CD4-positive, alpha-beta T cell treated with Interleukin-17A for 1 hour (primary cell): ENCODE data around the gene OR5AK2.
"Not testable (repeated sequence)": the region's sequence is repeated elsewhere in the genome, so short reads cannot be mapped to it uniquely, and the experiment has no call there.

Source experiments
- DNase-seq: peaks from one replicate; pipeline ENCODE4 v3.0.0-alpha.2; 2020

OR5AK2 gene

GRCh38 chr11:56988614-56989013 is at the start of gene OR5AK2:
TSS of gene OR5AK2 (plus strand) at chr11:56988914. CDS start at chr11:56988914, 0 bp downstream.
- DNase-seq: no peak

GRCh38 chr11:56945526-56945925 is 43.2 kb upstream of the OR5AK2 start:
- not testable (repeated sequence) for DNase-seq

- no peak for DNase-seq
These were observed 39.7 kb upstream of the OR5AK2 start for GRCh38 chr11:56948991-56949515.

GRCh38 chr11:56950510-56950909 is 38.2 kb upstream of the OR5AK2 start:
- no peak for DNase-seq

- not testable (repeated sequence) for DNase-seq
These were observed 34.8 kb upstream of the OR5AK2 start for GRCh38 chr11:56953907-56954306.

- no peak for DNase-seq
These were observed 27.1 kb upstream of the OR5AK2 start for GRCh38 chr11:56961609-56962008.

GRCh38 chr11:56967726-56968125 is 21.0 kb upstream of the OR5AK2 start:
- DNase-seq: no peak

- no peak for DNase-seq
These were observed 20.2 kb upstream of the OR5AK2 start for GRCh38 chr11:56968524-56968923.

- DNase-seq: no peak
These were observed 11.4 kb upstream of the OR5AK2 start for GRCh38 chr11:56977314-56977713.

- no peak for DNase-seq
These were observed 2.0 kb downstream of the OR5AK2 start for GRCh38 chr11:56990702-56991101.

GRCh38 chr11:56994532-56994931 is 5.8 kb downstream of the OR5AK2 start:
- no peak for DNase-seq

- no peak for DNase-seq
These were observed 13.1 kb downstream of the OR5AK2 start for GRCh38 chr11:57001674-57002401.

GRCh38 chr11:57008373-57008772 is 19.7 kb downstream of the OR5AK2 start:
- DNase-seq: no peak

- no peak for DNase-seq
These were observed 27.0 kb downstream of the OR5AK2 start for GRCh38 chr11:57015679-57016078.

- no peak for DNase-seq
These were observed 42.8 kb downstream of the OR5AK2 start for GRCh38 chr11:57031556-57031955.
